ENCODE results near the gene EHD1.
"Not testable (repeated sequence)": the region's sequence is repeated elsewhere in the genome, so short reads cannot be mapped to it uniquely, and the experiment has no call there.

Gene EHD1

GRCh38 chr11:64826578-64827450, 51.6 kb downstream of the EHD1 start:
- TF ChIP-seq JUND (IDR thresholded peaks at IDR 0.05; ENCODE audit: low read depth): no peak
- DNase-seq (ENCODE audit: low read depth in 1 of 2, low spot score in 1 of 2): no peak
- in situ Hi-C loops (cut with HindIII; ENCODE audit: low pct_unique_long_range_greater_than_20kb, low sequenced_read_pairs): no loop called here

- in situ Hi-C loops (cut with HindIII; ENCODE audit: low pct_unique_long_range_greater_than_20kb, low sequenced_read_pairs): no loop called here
- TF ChIP-seq JUND (IDR thresholded peaks at IDR 0.05; ENCODE audit: low read depth): no peak
- no peak for DNase-seq (ENCODE audit: low read depth in 1 of 2, low spot score in 1 of 2)
Observed at GRCh38 chr11:64826062-64826461, 52.4 kb downstream of the EHD1 start.

GRCh38 chr11:64823568-64824119, 54.8 kb downstream of the EHD1 start:
- no peak for TF ChIP-seq JUND (IDR thresholded peaks at IDR 0.05; ENCODE audit: low read depth)
- no peak for DNase-seq (ENCODE audit: low read depth in 1 of 2, low spot score in 1 of 2)
- in situ Hi-C loops (cut with HindIII; ENCODE audit: low pct_unique_long_range_greater_than_20kb, low sequenced_read_pairs): no loop called here

DNA sequence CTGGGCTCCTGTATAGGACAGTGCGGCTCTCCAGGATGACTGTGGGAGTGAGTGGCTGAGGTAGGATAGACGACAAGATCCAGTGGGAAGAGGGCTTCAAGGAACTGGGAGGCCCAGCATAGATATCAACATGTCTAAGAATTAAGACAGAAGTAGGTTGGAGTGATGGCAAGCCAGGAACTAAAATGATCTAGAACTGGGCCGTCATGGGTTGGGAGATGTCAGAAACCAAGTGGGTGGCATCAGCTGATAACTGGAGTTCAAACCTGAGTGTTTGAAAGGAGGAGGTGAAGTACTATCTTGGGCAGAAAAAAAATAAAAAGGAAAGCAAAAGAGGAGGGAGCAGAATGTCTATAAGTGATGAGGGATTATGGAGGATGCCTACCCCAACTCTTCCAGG, 60.9 kb downstream of the EHD1 start:
- TF ChIP-seq JUND (IDR thresholded peaks at IDR 0.05; ENCODE audit: low read depth): no peak
- no peak for DNase-seq (ENCODE audit: low read depth in 1 of 2, low spot score in 1 of 2)
- in situ Hi-C loops (cut with HindIII; ENCODE audit: low pct_unique_long_range_greater_than_20kb, low sequenced_read_pairs): no loop called here

- in situ Hi-C loops (cut with HindIII; ENCODE audit: low pct_unique_long_range_greater_than_20kb, low sequenced_read_pairs): not testable (repeated sequence)
Observed at GRCh38 chr11:64815433-64815832, 63.0 kb downstream of the EHD1 start.

GRCh38 chr11:64814712-64815187, 63.7 kb downstream of the EHD1 start:
- TF ChIP-seq JUND (IDR thresholded peaks at IDR 0.05; ENCODE audit: low read depth): no peak
- in situ Hi-C loops (cut with HindIII; ENCODE audit: low pct_unique_long_range_greater_than_20kb, low sequenced_read_pairs): no loop called here
- no peak for DNase-seq (ENCODE audit: low read depth in 1 of 2, low spot score in 1 of 2)

More at GRCh38 chr11:64815433-64815832, 63.0 kb downstream of the EHD1 start:
- not testable (repeated sequence) for DNase-seq (ENCODE audit: low read depth in 1 of 2, low spot score in 1 of 2)

GRCh38 chr11:64813826-64814225, 64.6 kb downstream of the EHD1 start:
- in situ Hi-C loops (cut with HindIII; ENCODE audit: low pct_unique_long_range_greater_than_20kb, low sequenced_read_pairs): no loop called here
- no peak for TF ChIP-seq JUND (IDR thresholded peaks at IDR 0.05; ENCODE audit: low read depth)
- no peak for DNase-seq (ENCODE audit: low read depth in 1 of 2, low spot score in 1 of 2)

DNA sequence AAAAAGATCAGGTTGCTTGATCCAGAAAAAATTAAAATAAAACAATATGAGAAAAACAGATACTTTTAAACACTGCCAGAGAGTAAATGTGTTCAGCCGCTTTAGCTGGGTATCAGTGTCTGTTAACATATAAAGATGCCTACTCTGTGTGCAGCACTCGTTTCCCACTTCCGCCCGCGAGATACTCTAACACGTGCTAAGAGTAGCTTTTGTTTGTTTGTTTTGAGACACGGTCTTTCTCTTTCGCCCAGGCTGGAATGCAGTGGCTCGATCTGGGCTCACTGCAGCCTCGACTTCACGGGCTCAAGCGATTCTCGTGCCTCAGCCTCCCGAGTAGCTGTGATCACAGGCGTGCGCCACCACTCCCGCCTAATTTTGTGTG, 67.5 kb downstream of the EHD1 start:
- TF ChIP-seq JUND (IDR thresholded peaks at IDR 0.05; ENCODE audit: low read depth): no peak
- DNase-seq (ENCODE audit: low read depth in 1 of 2, low spot score in 1 of 2): peak in 1 of 2 experiments; percentile 73
- in situ Hi-C loops (cut with HindIII; ENCODE audit: low pct_unique_long_range_greater_than_20kb, low sequenced_read_pairs): no loop called here

- TF ChIP-seq JUND (IDR thresholded peaks at IDR 0.05; ENCODE audit: low read depth): no peak
- in situ Hi-C loops (cut with HindIII; ENCODE audit: low pct_unique_long_range_greater_than_20kb, low sequenced_read_pairs): no loop called here
- peak; percentile 98 to 99 for DNase-seq (ENCODE audit: low read depth in 1 of 2, low spot score in 1 of 2)
Observed at GRCh38 chr11:64810271-64810890, 68.0 kb downstream of the EHD1 start, which contains the start of gene MEN1. TSS of gene MEN1 (minus strand) at chr11:64810551. CDS start at chr11:64810109, 442 bp downstream.

DNA sequence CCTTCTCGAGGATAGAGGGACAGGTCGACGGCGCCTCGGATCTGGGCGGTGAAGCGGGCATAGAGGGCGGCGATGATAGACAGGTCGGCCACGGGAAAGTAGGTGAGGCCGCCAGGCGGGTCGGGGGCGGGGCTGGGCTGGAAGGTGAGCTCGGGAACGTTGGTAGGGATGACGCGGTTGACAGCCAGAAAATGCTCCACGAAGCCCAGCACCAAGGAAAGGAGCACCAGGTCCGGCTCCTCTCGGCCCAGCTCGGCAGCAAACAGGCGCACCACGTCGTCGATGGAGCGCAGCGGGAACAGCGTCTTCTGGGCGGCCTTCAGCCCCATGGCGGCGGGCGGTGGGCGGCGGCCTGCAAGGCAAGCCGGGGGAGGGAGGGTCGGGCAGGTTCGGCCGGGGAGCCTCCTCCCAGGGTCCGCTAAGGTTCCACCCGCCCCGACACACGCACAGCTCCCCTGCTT, 68.6 kb downstream of the EHD1 start:
- DNase-seq (ENCODE audit: low read depth in 1 of 2, low spot score in 1 of 2): peak; percentile 75 to 85
- in situ Hi-C loops (cut with HindIII; ENCODE audit: low pct_unique_long_range_greater_than_20kb, low sequenced_read_pairs): no loop called here
- no peak for TF ChIP-seq JUND (IDR thresholded peaks at IDR 0.05; ENCODE audit: low read depth)

GRCh38 chr11:64805481-64805880, 72.9 kb downstream of the EHD1 start:
- no peak for DNase-seq (ENCODE audit: low read depth in 1 of 2, low spot score in 1 of 2)
- no peak for TF ChIP-seq JUND (IDR thresholded peaks at IDR 0.05; ENCODE audit: low read depth)
- in situ Hi-C loops (cut with HindIII; ENCODE audit: low pct_unique_long_range_greater_than_20kb, low sequenced_read_pairs): no loop called here

DNA sequence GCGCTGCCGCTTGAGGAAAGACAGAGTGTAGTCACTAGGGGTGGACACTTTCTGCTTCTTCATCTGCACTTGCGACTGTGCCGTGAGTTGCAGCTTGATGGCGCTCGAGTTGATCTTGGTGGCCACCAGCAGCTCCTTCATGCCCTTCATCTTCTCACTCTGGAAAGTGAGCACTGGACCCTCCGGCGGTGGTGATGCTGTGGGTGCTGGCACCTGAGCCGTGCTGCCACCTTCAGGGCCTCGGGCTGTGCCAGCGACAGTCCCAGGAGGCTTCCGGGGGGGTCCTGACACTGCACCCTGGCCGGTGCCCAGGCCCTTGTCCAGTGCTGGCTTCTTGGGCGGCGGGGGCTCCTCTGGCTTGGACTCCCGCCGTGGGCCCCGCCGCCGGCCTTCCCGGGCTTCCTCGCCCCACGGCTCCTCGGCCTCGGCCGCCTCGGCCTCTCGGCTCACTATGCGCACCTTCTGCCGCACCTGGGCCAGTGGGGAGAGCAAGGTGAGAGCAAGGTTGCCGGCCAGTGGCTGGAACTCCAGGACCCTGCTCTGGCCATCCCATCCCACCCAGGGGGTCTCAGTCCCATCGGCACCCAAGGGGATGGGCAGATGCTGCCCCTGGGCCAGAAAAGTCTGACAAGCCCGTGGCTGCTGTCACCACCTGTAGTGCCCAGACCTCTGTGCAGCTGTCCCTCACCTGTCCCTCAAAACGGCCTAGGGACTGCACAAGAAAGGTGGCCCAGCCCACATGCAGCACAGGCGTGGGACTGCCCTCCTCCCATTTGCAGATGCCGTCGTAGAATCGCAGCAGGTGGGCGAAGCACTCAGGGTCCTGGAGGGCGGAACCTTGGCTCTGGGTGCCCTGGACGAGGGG, 73.8 kb downstream of the EHD1 start:
- in situ Hi-C loops (cut with HindIII; ENCODE audit: low pct_unique_long_range_greater_than_20kb, low sequenced_read_pairs): no loop called here
- no peak for TF ChIP-seq JUND (IDR thresholded peaks at IDR 0.05; ENCODE audit: low read depth)
- DNase-seq (ENCODE audit: low read depth in 1 of 2, low spot score in 1 of 2): no peak
